NCI-H82 (cell line): ENCODE results near the gene PCF11.

ENCODE experiments used
- DNase-seq: peaks from one replicate; lab custom pipeline; 2025; lab: John Stamatoyannopoulos, UW

PCF11 gene

GRCh38 chr11:83156144-83156995 lies 561 bp upstream of the PCF11 start:
- DNase-seq: peak; percentile 100

GRCh38 chr11:83157594-83158356 lies 844 bp downstream of the PCF11 start:
- peak; percentile 66 for DNase-seq

- no peak for DNase-seq
Measured at GRCh38 chr11:83158357-83158786, 1.4 kb downstream of the PCF11 start.

GRCh38 chr11:83158965-83159901 lies 2.3 kb downstream of the PCF11 start:
- DNase-seq: no peak

GRCh38 chr11:83159902-83160865 lies 3.3 kb downstream of the PCF11 start:
- DNase-seq: no peak

GRCh38 chr11:83161610-83162199 lies 4.8 kb downstream of the PCF11 start:
- no peak for DNase-seq

- DNase-seq: no peak
Measured at GRCh38 chr11:83162377-83162776, 5.4 kb downstream of the PCF11 start.

- DNase-seq: no peak
Measured at GRCh38 chr11:83166193-83166866, 9.4 kb downstream of the PCF11 start.

- no peak for DNase-seq
Measured at GRCh38 chr11:83168756-83169155, 11.8 kb downstream of the PCF11 start.

GRCh38 chr11:83170865-83171264 lies 13.9 kb downstream of the PCF11 start:
- DNase-seq: no peak

GRCh38 chr11:83172551-83172950 lies 15.6 kb downstream of the PCF11 start:
- no peak for DNase-seq

GRCh38 chr11:83174008-83174407 lies 17.1 kb downstream of the PCF11 start:
- DNase-seq: no peak

GRCh38 chr11:83175815-83176214 lies 18.9 kb downstream of the PCF11 start:
- DNase-seq: no peak

- DNase-seq: no peak
Measured at GRCh38 chr11:83181815-83182214, 24.9 kb downstream of the PCF11 start.

- no peak for DNase-seq
Measured at GRCh38 chr11:83185767-83186166, 28.8 kb downstream of the PCF11 start.

- no peak for DNase-seq
Measured at GRCh38 chr11:83187465-83187864, 30.5 kb downstream of the PCF11 start.

GRCh38 chr11:83191491-83191890 lies 34.6 kb downstream of the PCF11 start:
- DNase-seq: no peak

GRCh38 chr11:83191986-83192385 lies 35.1 kb downstream of the PCF11 start:
- no peak for DNase-seq

GRCh38 chr11:83192606-83193245 lies 35.8 kb downstream of the PCF11 start:
- DNase-seq: no peak
